Fibroblast of lung (primary cell): ENCODE results near the gene CCDC61.

ENCODE experiments used
- EZH2 ChIP-seq: IDR thresholded peaks from 2 replicates; pipeline ENCODE4 v1.5.1; 2012; ENCODE audit warnings: low read length, control low read depth, mild to moderate bottlenecking; ENCODE audit errors: missing control alignments
- TF ChIP-seq, protein P1 (sequence below), 2 donors: IDR thresholded peaks in 1 of 2; conservative IDR thresholded peaks in 1 of 2; 1 replicate in 1 of 2; 2 replicates in 1 of 2; pipeline ENCODE4 v1.5.1; 2011 to 2012; ENCODE audit warnings: low read length in 2 of 2, control low read depth in 1 of 2, inconsistent platforms in 1 of 2, low read depth in 1 of 2, mild to moderate bottlenecking in 1 of 2

DNA sequence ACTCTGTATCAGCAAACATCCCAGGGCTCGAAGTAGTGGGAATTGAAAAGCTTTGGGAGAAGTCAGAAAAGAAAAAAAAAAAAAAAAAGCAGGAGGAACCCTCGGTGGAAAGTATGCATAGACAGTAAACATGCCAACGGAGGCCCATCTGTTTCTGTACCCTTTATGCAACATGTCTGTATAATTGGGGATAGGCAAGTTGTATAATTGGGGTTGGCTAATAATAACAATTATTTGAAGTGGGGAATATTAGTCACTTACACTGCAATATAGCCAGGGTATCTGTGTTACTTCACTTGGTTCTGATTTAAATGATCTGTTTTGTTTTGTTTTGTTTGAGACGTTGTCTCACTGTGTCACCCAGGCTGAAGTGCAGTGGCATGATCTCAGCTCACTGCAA, 57.6 kb downstream of the CCDC61 start:
- TF ChIP-seq, protein P1, sequence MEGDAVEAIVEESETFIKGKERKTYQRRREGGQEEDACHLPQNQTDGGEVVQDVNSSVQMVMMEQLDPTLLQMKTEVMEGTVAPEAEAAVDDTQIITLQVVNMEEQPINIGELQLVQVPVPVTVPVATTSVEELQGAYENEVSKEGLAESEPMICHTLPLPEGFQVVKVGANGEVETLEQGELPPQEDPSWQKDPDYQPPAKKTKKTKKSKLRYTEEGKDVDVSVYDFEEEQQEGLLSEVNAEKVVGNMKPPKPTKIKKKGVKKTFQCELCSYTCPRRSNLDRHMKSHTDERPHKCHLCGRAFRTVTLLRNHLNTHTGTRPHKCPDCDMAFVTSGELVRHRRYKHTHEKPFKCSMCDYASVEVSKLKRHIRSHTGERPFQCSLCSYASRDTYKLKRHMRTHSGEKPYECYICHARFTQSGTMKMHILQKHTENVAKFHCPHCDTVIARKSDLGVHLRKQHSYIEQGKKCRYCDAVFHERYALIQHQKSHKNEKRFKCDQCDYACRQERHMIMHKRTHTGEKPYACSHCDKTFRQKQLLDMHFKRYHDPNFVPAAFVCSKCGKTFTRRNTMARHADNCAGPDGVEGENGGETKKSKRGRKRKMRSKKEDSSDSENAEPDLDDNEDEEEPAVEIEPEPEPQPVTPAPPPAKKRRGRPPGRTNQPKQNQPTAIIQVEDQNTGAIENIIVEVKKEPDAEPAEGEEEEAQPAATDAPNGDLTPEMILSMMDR (conservative IDR thresholded peaks at IDR 0.05 in 1 of 2, IDR thresholded peaks at IDR 0.05 in 1 of 2; ENCODE audit: low read depth in 1 of 2, low read length in 2 of 2): no peak
- TF ChIP-seq EZH2: no peak
